Tibial nerve (tissue), 4 donors: ENCODE results near the gene PHACTR1. TPM values are rescaled to one million over a fixed set of nuclear protein-coding genes. Genes with fewer than 3 reads are reported as not detected.

Experiments
- DNase-seq, 2 donors: peaks; one replicate each; pipeline ENCODE4 v3.0.0-alpha.2; 2019; ENCODE audit warnings: low spot score in 2 of 2
- H3K27ac ChIP-seq, 4 donors: fragments of 200-600 bp; sonication (generic) in 3 of 4; one replicate each; pipeline ENCODE4 v1.5.1; 2017 to 2019; ENCODE audit warnings: mild to moderate bottlenecking in 1 of 4
- H3K27me3 ChIP-seq, 2 donors: fragments of 200-600 bp; sonication (generic) in 1 of 2; one replicate each; pipeline versions ENCODE4 v1.5.1 to v1.6.0; 2017 to 2019
- H3K36me3 ChIP-seq, 3 donors: fragments of 200-600 bp; sonication (generic); one replicate each; pipeline ENCODE4 v1.5.1; 2018 to 2019
- H3K4me1 ChIP-seq, 4 donors: fragments of 200-600 bp; sonication (generic) in 3 of 4; one replicate each; pipeline ENCODE4 v1.5.1; 2017 to 2019
- H3K4me3 ChIP-seq, 4 donors: fragments of 200-600 bp; sonication (generic) in 3 of 4; one replicate each; pipeline ENCODE4 v1.5.1; 2017 to 2019; ENCODE audit warnings: mild to moderate bottlenecking in 1 of 4, moderate library complexity in 1 of 4
- H3K9me3 ChIP-seq, 4 donors: fragments of 200-600 bp; sonication (generic) in 3 of 4; one replicate each; pipeline ENCODE4 v1.5.1; 2017 to 2019
- EP300 ChIP-seq, 2 donors: sonication (generic); formaldehyde crosslinking; IDR thresholded peaks; one replicate each; pipeline ENCODE4 v1.6.1; 2017; ENCODE audit warnings: antibody characterized with exemption in 2 of 2, mild to moderate bottlenecking in 1 of 2
- POLR2A ChIP-seq, 2 donors: fragments of 450-650 bp; IDR thresholded peaks; one replicate each; pipeline ENCODE4 v1.6.1; 2017; ENCODE audit warnings: antibody characterized with exemption in 2 of 2, mild to moderate bottlenecking in 2 of 2, moderate library complexity in 2 of 2
- WGBS, 2 donors: methylation state at CpG; one replicate each; pipeline ENCODE4 v1.1.5; 2018; 5-methylcytosine and 5-hydroxymethylcytosine counted together
- total RNA-seq, 4 donors: library from RNA; depleted of rRNA; stranded (reverse); fragments of >200 nt; gene quantifications; one replicate each; pipeline ENCODE4 v1.1.0, GENCODE V29; 2016
- TF ChIP-seq, protein P1 (sequence below), 5 experiments: fragments of 200-600 bp in 3 of 5; fragments of 450-650 bp in 2 of 5; sonication (generic) in 3 of 5; IDR thresholded peaks; one replicate each; pipeline ENCODE4 v1.5.1; 2016 to 2019; ENCODE audit warnings: antibody characterized with exemption in 5 of 5, mild to moderate bottlenecking in 3 of 5, moderate library complexity in 2 of 5

Gene PHACTR1
- total RNA-seq, 4 donors from 2014 or later, result 1.5 to 2.7 (median 1.6) TPM

DNA sequence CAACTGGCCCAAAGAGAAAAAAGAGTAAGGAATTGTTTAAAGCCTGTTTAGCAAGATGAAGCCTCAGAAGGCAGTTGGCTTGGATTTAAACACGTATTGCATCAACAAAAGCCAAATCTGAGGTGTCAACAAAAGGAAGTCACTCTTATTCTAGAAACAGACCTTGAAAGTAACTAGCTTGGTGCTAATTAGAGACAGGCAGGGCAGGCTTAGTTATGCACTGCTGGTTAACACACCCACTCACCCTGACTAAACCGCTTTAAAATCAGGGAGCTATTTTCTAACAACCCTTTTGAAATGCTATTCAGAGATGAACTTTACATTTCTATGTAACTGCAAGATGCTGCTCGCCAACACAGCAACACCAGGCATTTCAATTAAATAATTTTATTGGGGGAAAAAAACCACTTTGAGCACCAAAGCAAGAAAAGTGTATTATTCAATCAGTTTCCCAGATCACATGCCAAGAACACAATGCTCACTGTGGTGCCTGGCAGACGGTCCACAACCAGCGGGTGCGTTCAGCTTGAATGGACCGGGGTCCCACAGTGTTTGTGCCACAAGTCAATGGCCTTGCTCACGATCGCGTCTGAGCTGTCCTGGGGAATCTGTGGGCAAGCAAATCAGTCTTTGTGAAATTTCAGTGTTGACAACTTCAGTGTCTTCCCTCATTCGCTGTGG lies 588.2 kb downstream of the PHACTR1 start:
- DNase-seq, result no peak
- 52 to 65% methylated on average over 11 of the region's 11 CpGs for WGBS, 2 donors
- Histone ChIP-seq H3K27me3 (no peaks in the 10 kb centered on the region), H3K9me3 (no peaks in the 10 kb centered on the region), H3K4me1 (peaks cover 0 to 43% (median 24%) of the 10 kb centered on the region in 4 donors), H3K36me3 (peaks cover 0 to 49% (median 0%) of the 10 kb centered on the region in 3 donors), H3K4me3 (no peak overlapping the region), H3K27ac (peak overlapping the region; percentile 38 to 91 (median 84))
- no peak for TF ChIP-seq POLR2A (IDR thresholded peaks at IDR 0.05)
- no peak for TF ChIP-seq EP300 (IDR thresholded peaks at IDR 0.05)
- TF ChIP-seq, protein P1, sequence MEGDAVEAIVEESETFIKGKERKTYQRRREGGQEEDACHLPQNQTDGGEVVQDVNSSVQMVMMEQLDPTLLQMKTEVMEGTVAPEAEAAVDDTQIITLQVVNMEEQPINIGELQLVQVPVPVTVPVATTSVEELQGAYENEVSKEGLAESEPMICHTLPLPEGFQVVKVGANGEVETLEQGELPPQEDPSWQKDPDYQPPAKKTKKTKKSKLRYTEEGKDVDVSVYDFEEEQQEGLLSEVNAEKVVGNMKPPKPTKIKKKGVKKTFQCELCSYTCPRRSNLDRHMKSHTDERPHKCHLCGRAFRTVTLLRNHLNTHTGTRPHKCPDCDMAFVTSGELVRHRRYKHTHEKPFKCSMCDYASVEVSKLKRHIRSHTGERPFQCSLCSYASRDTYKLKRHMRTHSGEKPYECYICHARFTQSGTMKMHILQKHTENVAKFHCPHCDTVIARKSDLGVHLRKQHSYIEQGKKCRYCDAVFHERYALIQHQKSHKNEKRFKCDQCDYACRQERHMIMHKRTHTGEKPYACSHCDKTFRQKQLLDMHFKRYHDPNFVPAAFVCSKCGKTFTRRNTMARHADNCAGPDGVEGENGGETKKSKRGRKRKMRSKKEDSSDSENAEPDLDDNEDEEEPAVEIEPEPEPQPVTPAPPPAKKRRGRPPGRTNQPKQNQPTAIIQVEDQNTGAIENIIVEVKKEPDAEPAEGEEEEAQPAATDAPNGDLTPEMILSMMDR (IDR thresholded peaks at IDR 0.05), result no peak

DNA sequence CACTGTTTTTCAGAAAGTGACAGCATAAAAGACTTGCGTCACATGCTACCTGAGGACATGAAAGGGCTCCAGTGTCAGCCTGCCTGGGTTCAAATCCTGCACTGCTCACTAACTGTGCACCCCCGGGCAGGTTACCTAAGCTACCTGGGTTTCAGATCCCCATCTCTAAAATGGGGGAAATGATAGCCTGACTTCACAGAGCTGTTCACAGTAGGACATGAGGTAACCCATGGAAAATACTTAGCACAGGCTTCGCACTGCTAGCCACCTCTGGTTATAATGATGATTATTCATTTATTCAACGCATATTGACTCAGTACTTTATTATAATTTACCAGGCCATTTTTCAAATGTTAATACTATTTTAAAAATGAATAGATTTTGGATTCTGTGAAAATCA lies 588.7 kb downstream of the PHACTR1 start:
- TF ChIP-seq EP300 (IDR thresholded peaks at IDR 0.05) (no peak), POLR2A (IDR thresholded peaks at IDR 0.05) (no peak)
- TF ChIP-seq, protein P1 (IDR thresholded peaks at IDR 0.05), result no peak
- Histone ChIP-seq H3K27me3 (no peaks in the 10 kb centered on the region), H3K27ac (peak overlapping the region in 3 of 4 donors; percentile 79 to 91 (median 90)), H3K4me1 (peaks cover 0 to 43% (median 24%) of the 10 kb centered on the region in 4 donors), H3K4me3 (no peak overlapping the region), H3K9me3 (no peaks in the 10 kb centered on the region), H3K36me3 (peaks cover 0 to 49% (median 0%) of the 10 kb centered on the region in 3 donors)
- 83 to 96% methylated on average over 4 of the region's 4 CpGs for WGBS, 2 donors
- DNase-seq, result no peak

DNA sequence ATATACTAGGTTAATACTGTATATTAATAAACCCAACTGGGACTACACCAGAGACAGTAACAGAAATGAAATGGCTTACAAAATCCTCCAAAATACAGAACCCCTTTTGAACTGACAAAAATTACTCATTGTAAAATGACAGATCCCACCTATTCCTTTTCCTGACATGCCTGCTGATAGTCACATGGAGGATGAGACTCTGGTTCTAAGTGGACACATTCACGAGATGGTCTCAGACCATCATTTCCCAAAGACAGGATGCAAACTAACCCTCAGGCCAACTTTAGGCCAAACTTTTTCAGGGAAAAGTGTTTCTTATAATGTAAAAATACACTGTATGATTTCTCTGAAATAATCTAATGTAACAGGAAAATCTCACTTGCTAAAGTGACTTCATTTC lies 589.2 kb downstream of the PHACTR1 start:
- 94% methylated on average over 1 of the region's 1 CpG for WGBS, 2 donors
- peaks cover 0 to 47% (median 0%) of the 10 kb centered on the region in 3 donors for H3K36me3 ChIP-seq

DNA sequence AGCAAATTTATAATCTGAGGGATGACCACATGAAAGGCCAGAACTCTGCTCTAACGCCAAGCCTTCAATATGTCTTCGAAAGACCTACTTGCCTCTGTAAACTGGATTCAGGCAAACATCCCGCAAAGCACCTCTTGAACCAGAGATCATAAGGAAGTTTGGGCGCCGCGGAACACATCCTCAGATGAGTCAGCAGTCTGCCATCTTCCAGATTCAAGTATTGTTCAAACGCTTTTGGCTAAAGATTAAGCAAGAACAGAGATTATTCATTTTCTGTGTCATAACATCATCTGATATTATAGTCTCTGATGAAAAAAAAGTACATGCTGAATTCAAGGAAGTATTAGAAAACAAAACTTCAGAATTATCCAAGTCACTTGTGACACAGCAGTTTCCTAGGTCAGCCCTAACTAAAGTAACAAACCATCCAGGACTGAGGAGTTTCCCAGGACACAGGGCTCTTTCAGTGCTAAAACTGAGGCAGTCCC lies 591.0 kb downstream of the PHACTR1 start:
- peaks cover 0 to 26% (median 17%) of the 10 kb centered on the region in 4 donors for H3K4me1 ChIP-seq
- H3K36me3 ChIP-seq, result peaks cover 0 to 59% (median 0%) of the 10 kb centered on the region in 3 donors
- H3K27me3 ChIP-seq, result no peaks in the 10 kb centered on the region
- DNase-seq, result no peak
- peak overlapping the region in 1 of 4 donors; percentile 19 for H3K27ac ChIP-seq
- H3K4me3 ChIP-seq, result no peak overlapping the region
- TF ChIP-seq POLR2A (IDR thresholded peaks at IDR 0.05) (no peak), EP300 (IDR thresholded peaks at IDR 0.05) (peak in 1 of 2 donors; percentile 20)
- TF ChIP-seq, protein P1 (IDR thresholded peaks at IDR 0.05), result no peak
- no peaks in the 10 kb centered on the region for H3K9me3 ChIP-seq
- whole genome bisulfite sequencing, 2 donors, result 87 to 88% methylated on average over 7 of the region's 7 CpGs

More for the DNA sequence above, 589.2 kb downstream of the PHACTR1 start:
- no peaks in the 10 kb centered on the region for H3K9me3 ChIP-seq
- no peaks in the 10 kb centered on the region for H3K27me3 ChIP-seq
- H3K4me3 ChIP-seq, result no peak overlapping the region
- TF ChIP-seq, protein P1 (IDR thresholded peaks at IDR 0.05), result no peak
- TF ChIP-seq POLR2A (IDR thresholded peaks at IDR 0.05), result no peak
- no peak for TF ChIP-seq EP300 (IDR thresholded peaks at IDR 0.05)
- DNase-seq, result no peak
- H3K4me1 ChIP-seq, result peaks cover 0 to 43% (median 24%) of the 10 kb centered on the region in 4 donors
- peak overlapping the region in 2 of 4 donors; percentile 90 to 91 for H3K27ac ChIP-seq

DNA sequence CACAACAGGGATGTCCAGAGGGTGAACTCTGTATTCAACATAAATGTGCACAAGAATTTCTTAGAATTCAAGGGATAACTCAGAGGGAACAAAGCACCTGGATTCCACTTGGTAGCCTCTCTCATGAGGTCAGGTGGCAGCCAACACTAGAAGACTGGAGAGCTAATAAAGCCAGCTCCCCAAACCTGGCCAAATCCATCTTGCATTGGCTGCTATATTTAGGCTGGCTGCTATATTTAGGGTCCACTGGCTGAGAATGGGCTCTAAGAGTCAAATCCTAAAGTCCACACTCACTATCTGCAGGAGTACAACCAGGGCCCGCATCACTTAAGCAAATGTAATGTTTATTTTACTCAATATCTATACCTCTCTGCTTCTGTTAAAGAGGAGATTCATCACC lies 591.8 kb downstream of the PHACTR1 start:
- Histone ChIP-seq H3K27me3 (no peaks in the 10 kb centered on the region), H3K27ac (no peak overlapping the region), H3K4me3 (no peak overlapping the region), H3K9me3 (no peaks in the 10 kb centered on the region), H3K36me3 (peaks cover 0 to 67% (median 0%) of the 10 kb centered on the region in 3 donors), H3K4me1 (peaks cover 0 to 18% (median 11%) of the 10 kb centered on the region in 4 donors)
- TF ChIP-seq EP300 (IDR thresholded peaks at IDR 0.05), result no peak
- 93 to 94% methylated on average over 1 of the region's 1 CpG for WGBS, 2 donors
- no peak for DNase-seq
